SK-N-DZ (cell line): ENCODE data around the gene DNAH2.
A peak's percentile ranks its signal among the peaks of the same experiment; 100 is the strongest.
"Not testable (repeated sequence)": the region's sequence is repeated elsewhere in the genome, so short reads cannot be mapped to it uniquely, and the experiment has no call there.

Source experiments
- DNase-seq: peaks from one replicate; pipeline ENCODE4 v3.0.0-alpha.2; 2015; ENCODE audit warnings: low spot score

Gene DNAH2

GRCh38 chr17:7849751-7850504 lies 132.4 kb downstream of the DNAH2 start:
- DNase-seq = no peak

DNA sequence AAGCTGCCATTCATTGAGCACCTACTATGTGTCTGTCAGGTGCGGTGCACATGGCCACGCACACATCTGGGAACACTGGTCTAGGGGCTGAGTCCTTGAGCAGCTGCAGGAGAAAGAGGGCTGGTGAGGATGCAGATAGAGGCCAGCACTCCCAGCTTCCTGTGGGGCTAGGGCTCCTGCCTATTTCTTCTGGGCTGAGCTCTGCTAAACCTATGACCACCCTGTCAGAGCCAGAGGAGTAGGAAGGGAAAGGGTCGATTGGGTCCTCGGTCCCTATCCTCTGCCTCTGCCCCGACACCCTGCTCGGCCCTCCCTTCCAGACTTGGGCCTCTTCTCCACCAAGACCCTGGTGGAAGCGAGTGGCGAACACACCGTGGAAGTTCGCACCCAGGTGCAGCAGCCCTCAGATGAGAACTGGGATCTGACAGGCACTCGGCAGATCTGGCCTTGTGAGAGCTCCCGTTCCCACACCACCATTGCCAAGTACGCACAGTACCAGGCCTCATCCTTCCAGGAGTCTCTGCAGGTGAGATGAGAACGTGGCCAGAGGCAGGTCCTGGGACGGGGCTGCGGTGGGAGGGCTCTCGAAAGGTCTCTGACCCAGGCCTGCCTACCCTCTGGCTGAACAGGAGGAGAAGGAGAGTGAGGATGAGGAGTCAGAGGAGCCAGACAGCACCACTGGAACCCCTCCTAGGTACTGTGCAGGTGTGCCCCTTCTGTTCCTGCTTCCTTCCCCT lies 133.3 kb downstream of the DNAH2 start:
- DNase-seq = no peak

DNA sequence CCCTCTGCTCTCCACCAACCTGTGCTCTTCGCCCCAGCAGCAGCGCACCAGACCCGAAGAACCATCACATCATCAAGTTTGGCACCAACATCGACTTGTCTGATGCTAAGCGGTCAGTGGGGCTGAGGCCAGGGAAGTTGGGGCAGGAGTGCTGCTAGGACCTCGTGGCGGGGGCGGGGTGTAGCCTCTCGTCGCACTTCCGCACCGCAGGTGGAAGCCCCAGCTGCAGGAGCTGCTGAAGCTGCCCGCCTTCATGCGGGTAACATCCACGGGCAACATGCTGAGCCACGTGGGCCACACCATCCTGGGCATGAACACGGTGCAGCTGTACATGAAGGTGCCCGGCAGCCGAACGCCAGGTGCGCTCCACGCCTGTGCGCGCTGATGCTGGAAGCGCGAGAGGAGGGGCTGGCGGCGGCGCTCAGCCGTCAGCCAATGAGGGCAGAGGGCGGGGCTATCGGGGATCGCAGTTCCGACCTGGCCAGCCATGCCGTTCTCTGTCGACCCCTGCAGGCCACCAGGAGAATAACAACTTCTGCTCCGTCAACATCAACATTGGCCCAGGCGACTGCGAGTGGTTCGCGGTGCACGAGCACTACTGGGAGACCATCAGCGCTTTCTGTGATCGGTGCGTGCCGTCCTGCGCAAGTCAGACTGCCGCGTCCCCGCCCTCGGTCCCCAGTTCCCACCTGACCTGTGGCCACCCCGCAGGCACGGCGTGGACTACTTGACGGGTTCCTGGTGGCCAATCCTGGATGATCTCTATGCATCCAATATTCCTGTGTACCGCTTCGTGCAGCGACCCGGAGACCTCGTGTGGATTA lies 134.1 kb downstream of the DNAH2 start:
- peak; percentile 89 for DNase-seq

GRCh38 chr17:7852262-7852670 lies 134.7 kb downstream of the DNAH2 start:
- DNase-seq = no peak

DNA sequence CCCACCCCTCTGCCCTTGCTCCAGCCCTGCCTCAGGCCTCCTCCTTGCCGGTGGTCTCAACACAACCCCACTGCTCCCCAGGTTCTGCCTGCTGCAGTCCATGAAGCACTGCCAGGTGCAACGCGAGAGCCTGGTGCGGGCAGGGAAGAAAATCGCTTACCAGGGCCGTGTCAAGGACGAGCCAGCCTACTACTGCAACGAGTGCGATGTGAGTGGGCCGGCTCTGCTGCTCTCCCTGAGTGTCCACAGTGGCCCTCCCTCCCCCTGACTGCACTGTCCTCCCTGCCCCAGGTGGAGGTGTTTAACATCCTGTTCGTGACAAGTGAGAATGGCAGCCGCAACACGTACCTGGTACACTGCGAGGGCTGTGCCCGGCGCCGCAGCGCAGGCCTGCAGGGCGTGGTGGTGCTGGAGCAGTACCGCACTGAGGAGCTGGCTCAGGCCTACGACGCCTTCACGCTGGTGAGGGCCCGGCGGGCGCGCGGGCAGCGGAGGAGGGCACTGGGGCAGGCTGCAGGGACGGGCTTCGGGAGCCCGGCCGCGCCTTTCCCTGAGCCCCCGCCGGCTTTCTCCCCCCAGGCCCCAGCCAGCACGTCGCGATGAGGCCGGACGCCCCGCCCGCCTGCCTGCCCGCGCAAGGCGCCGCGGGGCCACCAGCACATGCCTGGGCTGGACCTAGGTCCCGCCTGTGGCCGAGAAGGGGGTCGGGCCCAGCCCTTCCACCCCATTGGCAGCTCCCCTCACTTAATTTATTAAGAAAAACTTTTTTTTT lies 135.6 kb downstream of the DNAH2 start:
- no peak for DNase-seq

GRCh38 chr17:7853691-7854038 lies 136.1 kb downstream of the DNAH2 start:
- no peak for DNase-seq

DNA sequence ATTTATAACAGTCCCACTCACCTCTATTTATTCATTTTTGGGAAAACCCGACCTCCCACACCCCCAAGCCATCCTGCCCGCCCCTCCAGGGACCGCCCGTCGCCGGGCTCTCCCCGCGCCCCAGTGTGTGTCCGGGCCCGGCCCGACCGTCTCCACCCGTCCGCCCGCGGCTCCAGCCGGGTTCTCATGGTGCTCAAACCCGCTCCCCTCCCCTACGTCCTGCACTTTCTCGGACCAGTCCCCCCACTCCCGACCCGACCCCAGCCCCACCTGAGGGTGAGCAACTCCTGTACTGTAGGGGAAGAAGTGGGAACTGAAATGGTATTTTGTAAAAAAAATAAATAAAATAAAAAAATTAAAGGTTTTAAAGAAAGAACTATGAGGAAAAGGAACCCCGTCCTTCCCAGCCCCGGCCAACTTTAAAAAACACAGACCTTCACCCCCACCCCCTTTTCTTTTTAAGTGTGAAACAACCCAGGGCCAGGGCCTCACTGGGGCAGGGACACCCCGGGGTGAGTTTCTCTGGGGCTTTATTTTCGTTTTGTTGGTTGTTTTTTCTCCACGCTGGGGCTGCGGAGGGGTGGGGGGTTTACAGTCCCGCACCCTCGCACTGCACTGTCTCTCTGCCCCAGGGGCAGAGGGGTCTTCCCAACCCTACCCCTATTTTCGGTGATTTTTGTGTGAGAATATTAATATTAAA lies 136.7 kb downstream of the DNAH2 start:
- no peak for DNase-seq

- DNase-seq = no peak
Observed at GRCh38 chr17:7854851-7855659, 137.5 kb downstream of the DNAH2 start, which contains the start of gene TMEM88. Gene TMEM88, plus strand, starts transcription at chr17:7855066. Its CDS starts 9 bp downstream, at chr17:7855075.

DNA sequence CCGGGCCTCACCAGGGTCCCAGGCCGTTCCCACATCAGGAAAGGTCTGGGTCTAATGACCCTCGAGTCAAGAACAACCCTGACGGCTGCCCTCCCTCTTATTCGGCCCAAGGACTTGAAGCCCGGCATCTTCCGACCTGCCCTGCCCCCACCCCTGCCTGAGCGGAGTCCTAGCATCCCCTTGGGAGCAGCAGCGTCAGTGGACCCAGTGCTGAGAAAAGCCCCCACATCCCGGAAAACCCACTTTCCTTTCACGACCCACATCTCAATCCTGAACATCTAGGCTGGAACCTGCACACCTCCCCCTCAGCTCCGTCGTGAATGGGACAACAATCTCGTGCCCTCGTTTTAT lies 138.1 kb downstream of the DNAH2 start:
- no peak for DNase-seq

GRCh38 chr17:7856011-7856810 lies 138.7 kb downstream of the DNAH2 start:
- peak; percentile 56 for DNase-seq

- DNase-seq = peak; percentile 100
Observed at GRCh38 chr17:7856811-7857712, 139.5 kb downstream of the DNAH2 start, which contains the start of gene NAA38. Gene NAA38, minus strand, starts transcription at chr17:7857559. Its CDS starts 96 bp downstream, at chr17:7857463.

DNA sequence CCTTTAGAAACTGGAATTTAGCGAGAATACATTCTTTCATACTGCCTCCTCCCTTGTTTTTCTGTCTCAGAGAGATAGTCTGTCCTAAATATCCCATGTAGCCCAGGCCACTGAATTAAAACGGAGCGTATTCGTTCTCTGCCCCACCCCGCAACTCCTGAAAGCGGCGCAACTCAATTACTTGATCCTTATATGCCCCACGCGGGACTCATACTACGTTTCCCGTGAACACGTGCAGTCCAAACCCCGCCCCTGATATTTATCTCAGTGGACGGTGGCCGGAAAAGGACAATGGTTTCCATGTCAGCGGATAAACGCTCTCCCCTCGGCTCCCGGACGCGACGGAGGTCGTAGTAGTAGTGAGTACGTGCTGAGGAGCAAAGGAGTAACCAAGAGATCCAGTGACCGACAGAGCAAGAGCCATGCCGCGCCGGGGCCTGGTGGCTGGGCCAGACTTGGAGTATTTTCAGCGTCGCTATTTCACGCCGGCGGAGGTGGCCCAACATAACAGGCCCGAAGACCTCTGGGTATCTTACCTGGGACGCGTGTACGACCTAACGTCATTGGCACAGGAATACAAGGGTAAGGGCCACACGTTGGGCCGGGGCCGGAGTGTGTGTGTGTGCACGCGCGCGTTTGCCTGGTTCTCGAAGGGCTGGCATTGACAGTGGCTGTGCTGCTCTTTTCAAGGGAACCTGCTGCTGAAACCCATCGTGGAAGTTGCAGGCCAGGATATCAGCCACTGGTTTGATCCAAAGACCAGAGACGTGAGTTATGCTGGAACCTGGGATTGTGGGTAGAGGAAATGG lies 140.4 kb downstream of the DNAH2 start, which contains the start of gene CYB5D1:
CYB5D1 (plus strand) TSS at position 291 of the 809 bp plus-strand sequence; CDS start at position 423, 132 bp downstream.
- peak; percentile 98 for DNase-seq

GRCh38 chr17:7858522-7858810 lies 140.9 kb downstream of the DNAH2 start:
- no peak for DNase-seq

DNA sequence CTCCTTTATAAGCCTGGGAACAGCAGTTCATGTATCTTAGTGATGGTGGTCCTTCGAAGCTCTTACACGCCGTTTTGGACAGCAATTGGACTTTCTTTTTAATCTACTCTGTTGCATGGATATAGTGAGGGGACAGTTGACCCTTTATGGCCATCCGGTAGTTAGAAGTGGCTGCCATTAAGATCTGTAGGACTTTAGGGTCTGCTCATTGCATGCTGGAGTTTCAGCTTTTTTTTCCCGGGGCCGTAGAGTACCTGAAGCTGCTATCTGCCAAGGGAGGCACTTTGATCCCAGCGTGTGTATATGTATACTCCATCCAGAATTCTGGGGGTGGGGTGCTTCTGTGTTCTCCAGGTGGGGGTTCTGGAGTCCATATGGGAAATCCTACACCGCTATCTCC lies 141.5 kb downstream of the DNAH2 start:
- no peak for DNase-seq

GRCh38 chr17:7862692-7863437 lies 145.3 kb downstream of the DNAH2 start:
- peak; percentile 75 for DNase-seq

GRCh38 chr17:7864384-7864783 lies 146.8 kb downstream of the DNAH2 start:
- DNase-seq = not testable (repeated sequence)
